WTC11 (cell line): Measurements from ENCODE around the gene LAMA2. TPM values are rescaled to one million over a fixed set of nuclear protein-coding genes. Genes with fewer than 3 reads are reported as not detected.

Source experiments
- ATAC-seq: fragments of 200-7000 bp; cut with Tn5 transposase; 2 replicates; pipeline ENCODE4 v1.10.0; 2021; ENCODE audit warnings: mild to moderate bottlenecking, moderate library complexity
- CTCF ChIA-PET: fragments of 300-600 bp; sonication (Branson Sonifier 250); formaldehyde crosslinking; loops from one replicate; lab custom pipeline; 2021; ENCODE audit warnings: antibody characterized with exemption; lab: Charles Lee
- POLR2A ChIA-PET: fragments of 350-600 bp; sonication (Branson Sonifier 250); formaldehyde crosslinking; loops from one replicate; lab custom pipeline; 2021; ENCODE audit warnings: antibody characterized with exemption; lab: Charles Lee
- DNase-seq: peaks from one replicate; pipeline ENCODE4 v3.0.0; 2021; ENCODE audit warnings: low spot score
- H3K27ac Mint-ChIP-seq: 2 replicates; pipeline ENCODE4 v1.8.0; 2021; ENCODE audit warnings: mixed read lengths
- H3K27me3 Mint-ChIP-seq: 2 replicates; pipeline ENCODE4 v1.8.0; 2021; ENCODE audit warnings: low read depth, mild to moderate bottlenecking, moderate library complexity, mixed read lengths
- H3K36me3 Mint-ChIP-seq: 2 replicates; pipeline ENCODE4 v1.8.0; 2021; ENCODE audit warnings: mixed read lengths
- H3K4me1 Mint-ChIP-seq: 2 replicates; pipeline ENCODE4 v1.8.0; 2022; ENCODE audit warnings: mixed read lengths
- H3K4me3 Mint-ChIP-seq: 2 replicates; pipeline ENCODE4 v1.8.0; 2021; ENCODE audit warnings: mild to moderate bottlenecking, moderate library complexity, mixed read lengths
- H3K9me3 Mint-ChIP-seq: 2 replicates; pipeline ENCODE4 v1.8.0; 2021; ENCODE audit warnings: mixed read lengths
- ATF1 ChIP-seq: sonication (generic); formaldehyde crosslinking; IDR thresholded peaks from 2 replicates; pipeline ENCODE4 v1.8.1; 2023; ENCODE audit warnings: mild to moderate bottlenecking, moderate library complexity, missing genetic modification reagents
- CBFB ChIP-seq: sonication (generic); formaldehyde crosslinking; IDR thresholded peaks from 2 replicates; pipeline ENCODE4 v1.8.1; 2022; ENCODE audit warnings: mild to moderate bottlenecking, low read depth, missing genetic modification reagents
- CREM ChIP-seq: sonication (generic); formaldehyde crosslinking; IDR thresholded peaks from 2 replicates; pipeline ENCODE4 v1.8.1; 2022; ENCODE audit warnings: mild to moderate bottlenecking, missing genetic modification reagents, moderate library complexity
- ESRRA ChIP-seq: sonication (generic); formaldehyde crosslinking; IDR thresholded peaks from 2 replicates; pipeline ENCODE4 v1.8.1; 2022; ENCODE audit warnings: mild to moderate bottlenecking, missing genetic modification reagents, borderline replicate concordance
- ETV6 ChIP-seq: sonication (generic); formaldehyde crosslinking; IDR thresholded peaks from 2 replicates; pipeline ENCODE4 v1.8.1; 2022; ENCODE audit warnings: mild to moderate bottlenecking, missing genetic modification reagents
- FOXK1 ChIP-seq: sonication (generic); formaldehyde crosslinking; IDR thresholded peaks from 2 replicates; pipeline ENCODE4 v1.8.0; 2022; ENCODE audit warnings: mild to moderate bottlenecking, moderate library complexity, missing genetic modification reagents
- FOXP1 ChIP-seq: sonication (generic); formaldehyde crosslinking; IDR thresholded peaks from 2 replicates; pipeline ENCODE4 v1.8.0; 2022; ENCODE audit warnings: missing genetic modification reagents, mild to moderate bottlenecking, moderate library complexity, borderline replicate concordance
- GRHL2 ChIP-seq: fragments of 250-450 bp; sonication (Bioruptor Pico); IDR thresholded peaks from 2 replicates; pipeline ENCODE4 v1.8.0; 2022; ENCODE audit warnings: mild to moderate bottlenecking, moderate library complexity; ENCODE audit not compliant: insufficient replicate concordance, severe bottlenecking
- HMGA2 ChIP-seq: fragments of 250-450 bp; sonication (Bioruptor Pico); IDR thresholded peaks from 2 replicates; pipeline ENCODE4 v1.4.0; 2021; ENCODE audit warnings: mild to moderate bottlenecking, moderate library complexity
- IRF2 ChIP-seq: sonication (generic); formaldehyde crosslinking; IDR thresholded peaks from 2 replicates; pipeline ENCODE4 v1.8.0; 2022; ENCODE audit warnings: low read depth, missing genetic modification reagents, borderline replicate concordance
- JAZF1 ChIP-seq: fragments of 250-450 bp; sonication (Bioruptor Pico); IDR thresholded peaks from 2 replicates; pipeline ENCODE4 v1.9.0; 2021; ENCODE audit warnings: moderate library complexity, mild to moderate bottlenecking, inconsistent platforms
- MXD4 ChIP-seq: fragments of 250-450 bp; sonication (Bioruptor Pico); IDR thresholded peaks from 2 replicates; pipeline ENCODE4 v1.8.0; 2021; ENCODE audit warnings: mild to moderate bottlenecking, moderate library complexity, borderline replicate concordance
- NR3C1 ChIP-seq: sonication (generic); formaldehyde crosslinking; conservative IDR thresholded peaks from 2 replicates; pipeline ENCODE4 v1.8.1; 2023; ENCODE audit warnings: low read depth, mild to moderate bottlenecking, missing genetic modification reagents
- RELA ChIP-seq: sonication (generic); formaldehyde crosslinking; IDR thresholded peaks from 2 replicates; pipeline ENCODE4 v1.8.1; 2022; ENCODE audit warnings: missing genetic modification reagents, mild to moderate bottlenecking, borderline replicate concordance
- RORB ChIP-seq: fragments of 250-450 bp; sonication (Bioruptor Pico); IDR thresholded peaks from 2 replicates; pipeline ENCODE4 v1.9.0; 2021; ENCODE audit warnings: mild to moderate bottlenecking
- TEAD1 ChIP-seq: sonication (generic); formaldehyde crosslinking; IDR thresholded peaks from 2 replicates; pipeline ENCODE4 v1.8.0; 2022; ENCODE audit warnings: mild to moderate bottlenecking, missing genetic modification reagents
- TP53 ChIP-seq: sonication (generic); formaldehyde crosslinking; IDR thresholded peaks from 2 replicates; pipeline ENCODE4 v1.8.1; 2023; ENCODE audit warnings: mild to moderate bottlenecking, missing genetic modification reagents
- ZBTB21 ChIP-seq: sonication (generic); formaldehyde crosslinking; IDR thresholded peaks from 2 replicates; pipeline ENCODE4 v1.8.1; 2023; ENCODE audit warnings: mild to moderate bottlenecking, missing genetic modification reagents, borderline replicate concordance
- ZNF232 ChIP-seq: sonication (generic); formaldehyde crosslinking; IDR thresholded peaks from 2 replicates; pipeline ENCODE4 v1.8.0; 2022; ENCODE audit warnings: mild to moderate bottlenecking, missing genetic modification reagents
- ZNF423 ChIP-seq: fragments of 250-450 bp; sonication (Bioruptor Pico); IDR thresholded peaks from 2 replicates; pipeline ENCODE4 v2.1.2; 2022; ENCODE audit warnings: mild to moderate bottlenecking, moderate library complexity
- total RNA-seq: library from RNA; stranded (reverse); gene quantifications from 3 replicates; pipeline ENCODE4 v1.2.3, GENCODE V29; 2021
- TF ChIP-seq, protein P1 (sequence below): sonication (generic); formaldehyde crosslinking; IDR thresholded peaks from 2 replicates; pipeline ENCODE4 v1.8.1; 2023; ENCODE audit warnings: mild to moderate bottlenecking, missing genetic modification reagents
- TF ChIP-seq, protein P2 (sequence below): sonication (generic); formaldehyde crosslinking; IDR thresholded peaks from 2 replicates; pipeline ENCODE4 v1.8.1; 2023; ENCODE audit warnings: mild to moderate bottlenecking, missing genetic modification reagents, moderate library complexity
- TF ChIP-seq, protein P3 (sequence below): sonication (generic); formaldehyde crosslinking; IDR thresholded peaks from 2 replicates; pipeline ENCODE4 v1.8.1; 2022; ENCODE audit warnings: mild to moderate bottlenecking, moderate library complexity, missing genetic modification reagents
- TF ChIP-seq, protein P4 (sequence below): sonication (generic); formaldehyde crosslinking; conservative IDR thresholded peaks from 2 replicates; pipeline ENCODE4 v1.8.1; 2022; ENCODE audit warnings: mild to moderate bottlenecking, missing genetic modification reagents
- TF ChIP-seq, protein P5 (sequence below): fragments of 250-450 bp; sonication (Bioruptor Pico); IDR thresholded peaks from 2 replicates; pipeline ENCODE4 v2.1.2; 2022; ENCODE audit warnings: mild to moderate bottlenecking, moderate library complexity
- TF ChIP-seq, protein P6 (sequence below): sonication (generic); formaldehyde crosslinking; IDR thresholded peaks from 2 replicates; pipeline ENCODE4 v1.8.1; 2023; ENCODE audit warnings: mild to moderate bottlenecking, missing genetic modification reagents

Gene LAMA2
- total RNA-seq, 1 experiment from 2014 or later = 6.6 TPM

DNA sequence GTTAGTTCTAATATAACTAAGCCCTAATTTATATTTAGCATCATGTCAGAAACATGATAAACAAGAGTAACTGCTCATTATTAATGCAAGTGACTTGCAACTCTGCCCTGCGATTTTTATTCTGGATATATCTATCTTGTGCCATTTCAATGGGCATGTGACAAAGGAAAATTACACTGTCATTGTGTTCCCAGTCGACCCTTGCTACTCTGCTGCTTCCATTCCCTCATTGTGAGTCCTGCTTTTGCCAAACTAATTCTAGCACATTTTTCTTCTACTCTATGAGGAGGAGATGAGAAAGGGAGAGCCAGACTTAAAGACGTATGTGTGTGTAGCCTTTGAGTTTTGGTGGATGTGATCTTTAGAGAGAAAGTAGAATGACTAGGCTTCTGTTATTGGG lies 551.2 kb downstream of the LAMA2 start:
- ChIA-PET CTCF (no interaction called here), POLR2A (no interaction called here)
- ATAC-seq (no peak), DNase-seq (no peak)
- no peak overlapping the region for H3K27ac Mint-ChIP-seq
- H3K9me3 Mint-ChIP-seq = no peaks in the 10 kb centered on the region
- no peak overlapping the region for H3K4me3 Mint-ChIP-seq
- H3K36me3 Mint-ChIP-seq = no peaks in the 10 kb centered on the region
- H3K27me3 Mint-ChIP-seq = no peaks in the 10 kb centered on the region
- H3K4me1 Mint-ChIP-seq = peaks cover 12% of the 10 kb centered on the region
- no peak for TF ChIP-seq TP53 (CRISPR knock-in tag)
- TF ChIP-seq, protein P1, sequence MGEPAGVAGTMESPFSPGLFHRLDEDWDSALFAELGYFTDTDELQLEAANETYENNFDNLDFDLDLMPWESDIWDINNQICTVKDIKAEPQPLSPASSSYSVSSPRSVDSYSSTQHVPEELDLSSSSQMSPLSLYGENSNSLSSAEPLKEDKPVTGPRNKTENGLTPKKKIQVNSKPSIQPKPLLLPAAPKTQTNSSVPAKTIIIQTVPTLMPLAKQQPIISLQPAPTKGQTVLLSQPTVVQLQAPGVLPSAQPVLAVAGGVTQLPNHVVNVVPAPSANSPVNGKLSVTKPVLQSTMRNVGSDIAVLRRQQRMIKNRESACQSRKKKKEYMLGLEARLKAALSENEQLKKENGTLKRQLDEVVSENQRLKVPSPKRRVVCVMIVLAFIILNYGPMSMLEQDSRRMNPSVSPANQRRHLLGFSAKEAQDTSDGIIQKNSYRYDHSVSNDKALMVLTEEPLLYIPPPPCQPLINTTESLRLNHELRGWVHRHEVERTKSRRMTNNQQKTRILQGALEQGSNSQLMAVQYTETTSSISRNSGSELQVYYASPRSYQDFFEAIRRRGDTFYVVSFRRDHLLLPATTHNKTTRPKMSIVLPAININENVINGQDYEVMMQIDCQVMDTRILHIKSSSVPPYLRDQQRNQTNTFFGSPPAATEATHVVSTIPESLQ (CRISPR knock-in tag) = no peak
- TF ChIP-seq RORB (CRISPR knock-in tag) = no peak
- no peak for TF ChIP-seq ZNF423
- TF ChIP-seq, protein P2, sequence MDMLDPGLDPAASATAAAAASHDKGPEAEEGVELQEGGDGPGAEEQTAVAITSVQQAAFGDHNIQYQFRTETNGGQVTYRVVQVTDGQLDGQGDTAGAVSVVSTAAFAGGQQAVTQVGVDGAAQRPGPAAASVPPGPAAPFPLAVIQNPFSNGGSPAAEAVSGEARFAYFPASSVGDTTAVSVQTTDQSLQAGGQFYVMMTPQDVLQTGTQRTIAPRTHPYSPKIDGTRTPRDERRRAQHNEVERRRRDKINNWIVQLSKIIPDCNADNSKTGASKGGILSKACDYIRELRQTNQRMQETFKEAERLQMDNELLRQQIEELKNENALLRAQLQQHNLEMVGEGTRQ (CRISPR knock-in tag) = no peak
- no peak for TF ChIP-seq FOXP1 (CRISPR knock-in tag)
- no peak for TF ChIP-seq GRHL2 (CRISPR knock-in tag)
- TF ChIP-seq TEAD1 = no peak
- no peak for TF ChIP-seq JAZF1 (CRISPR knock-in tag)
- TF ChIP-seq CBFB (CRISPR knock-in tag) = no peak
- TF ChIP-seq ETV6 (CRISPR knock-in tag) = no peak
- no peak for TF ChIP-seq MXD4 (CRISPR knock-in tag)
- no peak for TF ChIP-seq CREM

DNA sequence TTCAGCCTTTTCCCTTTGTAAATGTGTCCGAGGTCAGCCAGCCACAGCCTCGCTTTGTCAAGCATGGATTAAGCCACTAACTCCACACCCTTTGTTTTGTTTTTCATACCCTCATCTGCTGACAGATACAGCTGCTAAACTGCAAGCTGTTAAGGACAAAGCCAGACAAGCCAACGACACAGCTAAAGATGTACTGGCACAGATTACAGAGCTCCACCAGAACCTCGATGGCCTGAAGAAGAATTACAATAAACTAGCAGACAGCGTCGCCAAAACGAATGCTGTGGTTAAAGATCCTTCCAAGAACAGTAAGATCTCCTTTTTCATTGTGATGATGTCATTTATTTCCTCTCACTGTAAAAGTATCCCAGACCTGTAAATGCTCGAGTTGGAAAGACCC lies 557.8 kb downstream of the LAMA2 start:
- Mint-ChIP-seq H3K4me1 (peaks cover 27% of the 10 kb centered on the region), H3K36me3 (no peaks in the 10 kb centered on the region), H3K27ac (peak overlapping the region; percentile 93), H3K4me3 (peak overlapping the region; percentile 32; the same call in 1 of the 2 replicates), H3K27me3 (no peaks in the 10 kb centered on the region), H3K9me3 (no peaks in the 10 kb centered on the region)
- DNase-seq (no peak), ATAC-seq (peak; percentile 94)
- POLR2A ChIA-PET = no interaction called here
- CTCF ChIA-PET = interaction anchor here (0.9 kb wide), 1 partner anchor 8 kb away, joined by 3 read pairs; no protein-coding TSS in a partner anchor
- TF ChIP-seq FOXK1 (CRISPR knock-in tag) (no peak), IRF2 (CRISPR knock-in tag) (no peak)

DNA sequence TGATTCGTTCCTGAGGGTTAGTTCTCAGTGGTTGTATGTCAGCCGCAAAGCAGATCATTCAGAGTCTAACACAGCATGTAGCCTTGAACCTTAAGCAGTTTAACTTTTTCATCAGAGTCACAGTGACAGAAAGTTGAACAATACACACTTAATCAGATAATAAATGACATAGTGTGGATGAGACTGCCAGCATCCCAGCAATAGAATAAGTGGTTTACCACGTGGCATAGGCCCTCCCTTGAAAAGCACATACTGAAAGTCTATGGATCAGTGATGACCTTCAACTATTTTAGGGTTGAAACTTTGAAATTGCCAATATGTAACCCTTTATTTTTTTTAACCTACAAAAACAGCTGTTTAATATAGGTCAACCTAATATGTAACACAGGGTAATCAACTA lies 561.7 kb downstream of the LAMA2 start:
- CTCF ChIA-PET = no interaction called here
- H3K4me1 Mint-ChIP-seq = peaks cover 41% of the 10 kb centered on the region
- no peak overlapping the region for H3K27ac Mint-ChIP-seq
- ATAC-seq (no peak), DNase-seq (no peak)
- POLR2A ChIA-PET = no interaction called here
- no peaks in the 10 kb centered on the region for H3K36me3 Mint-ChIP-seq
- no peaks in the 10 kb centered on the region for H3K9me3 Mint-ChIP-seq
- H3K4me3 Mint-ChIP-seq = no peak overlapping the region
- no peaks in the 10 kb centered on the region for H3K27me3 Mint-ChIP-seq
- TF ChIP-seq, protein P3, sequence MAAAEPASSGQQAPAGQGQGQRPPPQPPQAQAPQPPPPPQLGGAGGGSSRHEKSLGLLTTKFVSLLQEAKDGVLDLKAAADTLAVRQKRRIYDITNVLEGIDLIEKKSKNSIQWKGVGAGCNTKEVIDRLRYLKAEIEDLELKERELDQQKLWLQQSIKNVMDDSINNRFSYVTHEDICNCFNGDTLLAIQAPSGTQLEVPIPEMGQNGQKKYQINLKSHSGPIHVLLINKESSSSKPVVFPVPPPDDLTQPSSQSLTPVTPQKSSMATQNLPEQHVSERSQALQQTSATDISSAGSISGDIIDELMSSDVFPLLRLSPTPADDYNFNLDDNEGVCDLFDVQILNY (CRISPR knock-in tag) = no peak
- TF ChIP-seq ATF1 (no peak), ESRRA (CRISPR knock-in tag) (no peak), GRHL2 (CRISPR knock-in tag) (no peak), HMGA2 (no peak), NR3C1 (no peak), CBFB (CRISPR knock-in tag) (no peak), ZBTB21 (CRISPR knock-in tag) (no peak), ZNF232 (CRISPR knock-in tag) (no peak), RELA (CRISPR knock-in tag) (no peak), ETV6 (CRISPR knock-in tag) (no peak)
- TF ChIP-seq, protein P4, sequence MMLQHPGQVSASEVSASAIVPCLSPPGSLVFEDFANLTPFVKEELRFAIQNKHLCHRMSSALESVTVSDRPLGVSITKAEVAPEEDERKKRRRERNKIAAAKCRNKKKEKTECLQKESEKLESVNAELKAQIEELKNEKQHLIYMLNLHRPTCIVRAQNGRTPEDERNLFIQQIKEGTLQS = no peak
- TF ChIP-seq, protein P5, sequence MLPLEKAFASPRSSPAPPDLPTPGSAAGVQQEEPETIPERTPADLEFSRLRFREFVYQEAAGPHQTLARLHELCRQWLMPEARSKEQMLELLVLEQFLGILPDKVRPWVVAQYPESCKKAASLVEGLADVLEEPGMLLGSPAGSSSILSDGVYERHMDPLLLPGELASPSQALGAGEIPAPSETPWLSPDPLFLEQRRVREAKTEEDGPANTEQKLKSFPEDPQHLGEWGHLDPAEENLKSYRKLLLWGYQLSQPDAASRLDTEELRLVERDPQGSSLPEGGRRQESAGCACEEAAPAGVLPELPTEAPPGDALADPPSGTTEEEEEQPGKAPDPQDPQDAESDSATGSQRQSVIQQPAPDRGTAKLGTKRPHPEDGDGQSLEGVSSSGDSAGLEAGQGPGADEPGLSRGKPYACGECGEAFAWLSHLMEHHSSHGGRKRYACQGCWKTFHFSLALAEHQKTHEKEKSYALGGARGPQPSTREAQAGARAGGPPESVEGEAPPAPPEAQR (CRISPR knock-in tag) = no peak
- TF ChIP-seq, protein P6, sequence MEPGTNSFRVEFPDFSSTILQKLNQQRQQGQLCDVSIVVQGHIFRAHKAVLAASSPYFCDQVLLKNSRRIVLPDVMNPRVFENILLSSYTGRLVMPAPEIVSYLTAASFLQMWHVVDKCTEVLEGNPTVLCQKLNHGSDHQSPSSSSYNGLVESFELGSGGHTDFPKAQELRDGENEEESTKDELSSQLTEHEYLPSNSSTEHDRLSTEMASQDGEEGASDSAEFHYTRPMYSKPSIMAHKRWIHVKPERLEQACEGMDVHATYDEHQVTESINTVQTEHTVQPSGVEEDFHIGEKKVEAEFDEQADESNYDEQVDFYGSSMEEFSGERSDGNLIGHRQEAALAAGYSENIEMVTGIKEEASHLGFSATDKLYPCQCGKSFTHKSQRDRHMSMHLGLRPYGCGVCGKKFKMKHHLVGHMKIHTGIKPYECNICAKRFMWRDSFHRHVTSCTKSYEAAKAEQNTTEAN (CRISPR knock-in tag) = no peak
